ENCODE measurements around the gene LIPC. TPM values are rescaled to one million over a fixed set of nuclear protein-coding genes. Genes with fewer than 3 reads are reported as not detected.

The LIPC gene
- polyA plus RNA-seq, 1 donor (not counting 4 experiments of a cell fraction or from before 2014, with no cell fraction given) = not detected

DNA sequence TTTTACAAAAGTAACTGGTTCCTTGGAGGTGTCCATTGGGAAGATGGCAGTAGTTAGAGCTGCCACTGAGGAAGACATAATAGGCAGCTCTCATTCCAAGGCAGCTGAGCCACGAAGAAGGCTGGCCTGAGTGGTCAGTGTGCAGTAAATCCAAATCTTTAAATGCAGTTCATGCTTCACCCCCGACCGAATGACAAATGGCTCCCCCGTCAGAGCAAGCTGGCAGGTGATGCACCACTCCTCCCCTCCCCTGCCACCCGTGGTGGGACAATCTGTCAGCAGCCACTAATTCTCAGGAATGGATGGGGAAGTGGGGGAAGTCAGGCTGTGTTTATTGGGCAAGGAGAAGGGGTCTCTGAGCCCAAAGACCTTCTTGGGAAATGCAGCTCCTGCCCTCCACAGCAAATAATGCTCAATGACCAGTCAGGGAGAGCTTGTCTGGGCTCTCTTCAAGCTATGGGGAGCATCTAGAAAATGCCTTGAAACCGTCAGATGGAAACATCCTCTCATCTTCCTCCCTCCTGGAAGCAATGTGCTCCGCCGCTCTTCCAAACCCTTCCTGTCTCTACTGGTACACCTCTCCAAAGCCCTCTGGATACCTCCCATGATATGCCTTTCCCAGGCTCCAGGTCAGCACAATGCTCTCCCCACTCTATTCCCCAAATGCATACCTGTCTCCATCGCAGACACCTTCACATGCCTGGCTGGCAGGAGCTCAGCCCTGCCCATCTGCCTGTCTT, 65.4 kb downstream of the LIPC start:
- Histone ChIP-seq H3K79me2 (ENCODE audit: control insufficient read depth, insufficient read depth, low read length) (no peaks in the 10 kb centered on the region), H3K4me1 (ENCODE audit: control insufficient read depth, extremely low read depth, insufficient read depth, low read length) (peaks cover 9% of the 10 kb centered on the region), H3K4me3 (ENCODE audit: control insufficient read depth in 2 of 3, extremely low read depth in 1 of 3, insufficient read depth in 2 of 3, low read depth in 1 of 3, low read length in 3 of 3) (no peak overlapping the region), H3K27ac (ENCODE audit: control insufficient read depth, insufficient read depth, low read length) (no peak overlapping the region), H3K9ac (ENCODE audit: control insufficient read depth, extremely low read depth, insufficient read depth, low read length) (no peak overlapping the region), H3K9me1 (ENCODE audit: control insufficient read depth, extremely low read depth, insufficient read depth, low read length) (no peaks in the 10 kb centered on the region), H2AFZ (ENCODE audit: control insufficient read depth, low read length) (no peak overlapping the region), H3K36me3 (ENCODE audit: control insufficient read depth in 2 of 2, extremely low read depth in 1 of 2, insufficient read depth in 2 of 2, low read length in 2 of 2) (no peaks in the 10 kb centered on the region), H3K4me2 (ENCODE audit: control insufficient read depth, extremely low read depth, insufficient read depth, low read depth, low read length) (no peak overlapping the region), H3K27me3 (ENCODE audit: control insufficient read depth, extremely low read depth, insufficient read depth, low read length) (no peaks in the 10 kb centered on the region), H3K9me3 (ENCODE audit: control insufficient read depth, low read depth, low read length) (no peaks in the 10 kb centered on the region), H4K20me1 (ENCODE audit: control insufficient read depth, extremely low read depth, insufficient read depth, low read length) (no peaks in the 10 kb centered on the region)
- DNase-seq (ENCODE audit: low read depth, low spot score) = no peak
- TF ChIP-seq EZH2 (IDR thresholded peaks at IDR 0.05; ENCODE audit: low read length) = no peak
- TF ChIP-seq CTCF (optimal IDR thresholded peaks at IDR 0.05 in 1 of 3, IDR thresholded peaks at IDR 0.05 in 1 of 3, conservative IDR thresholded peaks at IDR 0.05 in 1 of 3; ENCODE audit: extremely low read depth in 1 of 3, insufficient read depth in 2 of 3, low read length in 3 of 3) = no peak
- FAIRE-seq = no peak
- dilution Hi-C loops (cut with MboI; ENCODE audit: extremely low pct_ligation_motif_present, low sequenced_read_pairs) = no loop called here

DNA sequence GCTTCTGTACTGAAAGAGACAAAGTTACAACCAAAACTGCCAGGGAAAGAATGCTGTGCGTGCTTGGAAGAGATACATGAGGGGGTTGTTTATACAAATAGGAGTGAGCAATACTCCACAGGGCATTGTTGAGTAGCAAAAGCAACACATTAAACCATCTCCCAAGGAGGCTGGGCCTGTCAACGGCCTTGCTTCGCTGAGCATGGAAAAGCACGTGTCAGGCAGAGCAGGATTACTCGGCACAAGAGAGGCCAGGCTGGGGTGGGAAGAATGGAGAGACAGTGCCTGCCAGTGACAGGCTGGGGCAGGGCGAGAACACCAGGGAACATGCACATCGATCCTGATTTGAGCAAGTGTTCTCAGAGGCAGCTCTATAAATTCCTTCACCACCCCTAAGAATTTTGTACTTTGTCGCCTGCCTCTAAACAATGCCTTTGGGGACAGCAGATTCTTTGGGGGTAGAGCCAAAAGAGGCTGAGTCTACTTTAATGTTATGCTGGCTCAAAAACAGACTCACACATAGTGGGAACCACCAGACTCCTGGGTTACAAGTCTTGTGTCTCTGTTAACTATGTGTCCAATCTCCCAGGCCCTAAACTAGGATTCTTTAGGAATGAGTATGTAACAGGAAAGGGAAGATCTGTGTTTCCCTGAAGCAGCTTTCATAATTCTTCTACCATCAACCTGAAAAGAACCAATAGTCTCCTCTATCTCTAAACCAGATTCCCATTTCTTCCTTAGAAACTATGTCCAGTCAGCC, 67.2 kb downstream of the LIPC start:
- no peaks in the 10 kb centered on the region for H3K36me3 ChIP-seq (ENCODE audit: control insufficient read depth in 2 of 2, extremely low read depth in 1 of 2, insufficient read depth in 2 of 2, low read length in 2 of 2)
- dilution Hi-C loops (cut with MboI; ENCODE audit: extremely low pct_ligation_motif_present, low sequenced_read_pairs) = no loop called here
- peaks cover 9% of the 10 kb centered on the region for H3K4me1 ChIP-seq (ENCODE audit: control insufficient read depth, extremely low read depth, insufficient read depth, low read length)
- no peak overlapping the region for H3K9ac ChIP-seq (ENCODE audit: control insufficient read depth, extremely low read depth, insufficient read depth, low read length)
- DNase-seq (ENCODE audit: low read depth, low spot score) (no peak), FAIRE-seq (no peak)
- no peak overlapping the region for H3K27ac ChIP-seq (ENCODE audit: control insufficient read depth, insufficient read depth, low read length)
- no peaks in the 10 kb centered on the region for H3K79me2 ChIP-seq (ENCODE audit: control insufficient read depth, insufficient read depth, low read length)
- peak overlapping the region; percentile 43 for H2AFZ ChIP-seq (ENCODE audit: control insufficient read depth, low read length)
- H3K9me1 ChIP-seq (ENCODE audit: control insufficient read depth, extremely low read depth, insufficient read depth, low read length) = no peaks in the 10 kb centered on the region
- no peaks in the 10 kb centered on the region for H4K20me1 ChIP-seq (ENCODE audit: control insufficient read depth, extremely low read depth, insufficient read depth, low read length)
- H3K4me2 ChIP-seq (ENCODE audit: control insufficient read depth, extremely low read depth, insufficient read depth, low read depth, low read length) = no peak overlapping the region
- no peaks in the 10 kb centered on the region for H3K27me3 ChIP-seq (ENCODE audit: control insufficient read depth, extremely low read depth, insufficient read depth, low read length)
- TF ChIP-seq CTCF (optimal IDR thresholded peaks at IDR 0.05 in 1 of 3, IDR thresholded peaks at IDR 0.05 in 1 of 3, conservative IDR thresholded peaks at IDR 0.05 in 1 of 3; ENCODE audit: extremely low read depth in 1 of 3, insufficient read depth in 2 of 3, low read length in 3 of 3) (peak in 1 of 3 experiments; percentile 4), EZH2 (IDR thresholded peaks at IDR 0.05; ENCODE audit: low read length) (no peak)
- no peaks in the 10 kb centered on the region for H3K9me3 ChIP-seq (ENCODE audit: control insufficient read depth, low read depth, low read length)
- H3K4me3 ChIP-seq (ENCODE audit: control insufficient read depth in 2 of 3, extremely low read depth in 1 of 3, insufficient read depth in 2 of 3, low read depth in 1 of 3, low read length in 3 of 3) = no peak overlapping the region
